Measurements from ENCODE around the gene HDAC4.
"Not testable (repeated sequence)": the region's sequence is repeated elsewhere in the genome, so short reads cannot be mapped to it uniquely, and the experiment has no call there.

The HDAC4 gene

GRCh38 chr2:239400596-239401066, at the start of gene HDAC4:
Gene HDAC4, minus strand, starts transcription at chr2:239401020. Its CDS starts 48,321 bp downstream, at chr2:239352699.
- DNase-seq: no peak

- DNase-seq: not testable (repeated sequence)
Observed at GRCh38 chr2:239449468-239449867, 48.6 kb upstream of the HDAC4 start.

- no peak for DNase-seq
Observed at GRCh38 chr2:239445771-239446524, 45.1 kb upstream of the HDAC4 start.

GRCh38 chr2:239444626-239445577, 44.1 kb upstream of the HDAC4 start:
- DNase-seq: no peak

- DNase-seq: no peak
Observed at GRCh38 chr2:239443666-239444567, 43.1 kb upstream of the HDAC4 start.

- no peak for DNase-seq
Observed at GRCh38 chr2:239443102-239443620, 42.3 kb upstream of the HDAC4 start.

- no peak for DNase-seq
Observed at GRCh38 chr2:239442192-239442591, 41.4 kb upstream of the HDAC4 start.

- no peak for DNase-seq
Observed at GRCh38 chr2:239441261-239442078, 40.6 kb upstream of the HDAC4 start.

- no peak for DNase-seq
Observed at GRCh38 chr2:239440511-239440959, 39.7 kb upstream of the HDAC4 start.

GRCh38 chr2:239439754-239440315, 39.0 kb upstream of the HDAC4 start:
- no peak for DNase-seq

- DNase-seq: no peak
Observed at GRCh38 chr2:239438995-239439753, 38.4 kb upstream of the HDAC4 start.

GRCh38 chr2:239438368-239438767, 37.5 kb upstream of the HDAC4 start:
- DNase-seq: no peak

- no peak for DNase-seq
Observed at GRCh38 chr2:239436669-239437335, 36.0 kb upstream of the HDAC4 start.

- no peak for DNase-seq
Observed at GRCh38 chr2:239436076-239436475, 35.3 kb upstream of the HDAC4 start.

GRCh38 chr2:239433777-239434403, 33.1 kb upstream of the HDAC4 start:
- DNase-seq: no peak

GRCh38 chr2:239432174-239432573, 31.4 kb upstream of the HDAC4 start:
- no peak for DNase-seq

GRCh38 chr2:239431536-239431935, 30.7 kb upstream of the HDAC4 start:
- DNase-seq: no peak

GRCh38 chr2:239429473-239430350, 28.9 kb upstream of the HDAC4 start:
- no peak for DNase-seq

All from stimulated activated CD4-positive, alpha-beta T cell treated with anti-CD3 and anti-CD28 coated beads, Interleukin-2, amount 100 ng/mL, for 24 hours (primary cell).